ENCODE data around the gene LTC4S.

GRCh38 chr5:179828756-179829421 lies 35.1 kb downstream of the LTC4S start:
- no peak for TF ChIP-seq CTCF (IDR thresholded peaks at IDR 0.05; ENCODE audit: poor library complexity)
- no peak for TF ChIP-seq EZH2 (IDR thresholded peaks at IDR 0.05; ENCODE audit: borderline replicate concordance)
- no peak for TF ChIP-seq EZH2phosphoT487 (IDR thresholded peaks at IDR 0.05; ENCODE audit: low read depth, severe bottlenecking, unreplicated experiment)

All from hepatocyte (in vitro differentiated cells).